Activated CD8-positive, alpha-beta memory T cell treated with anti-CD3 and anti-CD28 coated beads for 48 hours (primary cell): ENCODE data around the gene TAF5L.
"Not testable (repeated sequence)": the region's sequence is repeated elsewhere in the genome, so short reads cannot be mapped to it uniquely, and the experiment has no call there.

Experiments
- DNase-seq, 3 experiments: peaks; one replicate each; pipeline ENCODE4 v3.0.0-alpha.2; 2020; ENCODE audit warnings: low read depth in 2 of 3, low spot score in 2 of 3

Gene TAF5L

GRCh38 chr1:229608590-229608989 lies 17.3 kb downstream of the TAF5L start:
- DNase-seq = no peak

DNA sequence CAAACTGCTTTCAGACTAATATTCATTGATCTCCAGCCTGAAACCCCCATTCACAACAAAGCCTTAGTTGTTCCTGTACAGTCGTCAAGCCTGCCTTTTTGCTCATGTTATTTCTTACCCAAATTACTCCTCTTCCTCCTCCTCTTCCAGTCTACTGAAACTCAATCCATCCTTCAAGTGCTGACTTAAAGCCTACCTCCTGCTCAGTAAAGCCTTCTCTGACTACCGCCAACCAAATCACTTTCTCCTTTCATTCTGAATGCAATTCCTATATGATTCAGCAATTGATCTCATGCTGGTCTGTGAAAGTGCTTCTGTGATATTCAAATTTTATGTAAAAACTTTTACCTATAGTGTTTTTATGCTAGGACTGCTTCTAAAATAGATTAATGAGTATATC lies 18.6 kb downstream of the TAF5L start:
- DNase-seq = no peak

- DNase-seq = no peak
These were observed 22.4 kb downstream of the TAF5L start for GRCh38 chr1:229603371-229604005.

DNA sequence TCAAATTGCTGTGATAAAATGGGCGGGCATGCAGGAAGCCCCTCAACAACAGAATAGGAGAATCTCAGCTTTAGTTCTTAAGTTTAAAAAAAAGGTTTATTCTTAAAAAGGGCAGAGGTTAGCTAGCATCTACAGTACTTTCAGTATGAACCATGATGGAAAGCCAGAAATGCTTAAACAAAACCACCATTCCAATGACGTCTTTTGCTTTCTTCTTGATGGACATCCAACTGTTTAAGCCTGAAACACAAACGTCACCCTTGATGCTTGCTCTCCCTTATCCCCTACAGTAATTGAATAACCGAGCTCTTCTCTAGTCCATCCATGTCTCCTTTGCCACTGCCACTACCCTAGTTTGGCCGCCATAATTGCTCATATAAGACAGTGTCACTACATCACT lies 25.7 kb downstream of the TAF5L start:
- no peak for DNase-seq

- DNase-seq = no peak
These were observed 26.5 kb downstream of the TAF5L start for GRCh38 chr1:229599218-229599954.

GRCh38 chr1:229597877-229598276 lies 28.0 kb downstream of the TAF5L start:
- DNase-seq = no peak

DNA sequence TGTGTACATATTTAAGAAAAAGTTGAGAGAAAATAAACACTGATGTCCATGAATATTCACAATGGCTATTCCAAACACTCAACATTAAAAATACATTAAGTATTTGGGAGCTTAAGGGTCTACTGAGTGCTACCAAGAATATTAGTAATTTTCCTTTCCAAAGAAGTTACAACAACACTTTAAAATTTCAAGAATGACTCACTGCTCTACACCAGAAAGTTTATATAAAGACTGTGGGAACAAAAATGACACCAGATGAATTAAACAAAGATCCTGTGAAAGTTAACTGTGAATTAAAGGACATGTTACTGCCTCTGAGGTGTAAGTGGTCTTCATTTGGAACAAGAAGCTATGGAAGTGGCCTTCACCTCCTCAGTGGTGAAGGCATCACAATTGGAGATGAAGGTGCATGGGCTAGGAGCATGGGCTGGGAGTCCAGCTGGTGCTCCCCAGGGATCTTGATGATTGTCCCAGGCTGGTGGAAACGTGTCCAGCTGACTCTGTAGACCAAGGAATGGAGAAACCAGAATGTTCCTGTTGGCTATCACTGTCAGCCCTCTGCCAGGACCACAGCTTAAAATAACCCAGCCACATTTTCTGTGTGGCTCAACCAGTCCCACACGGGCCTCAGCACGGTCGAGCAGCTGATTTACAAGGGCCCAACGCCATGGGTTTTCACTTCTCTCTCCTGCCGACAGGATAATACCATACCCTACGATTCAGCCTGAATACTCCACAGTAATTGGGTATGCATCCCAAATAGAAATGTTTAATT lies 28.8 kb downstream of the TAF5L start:
- DNase-seq = no peak

DNA sequence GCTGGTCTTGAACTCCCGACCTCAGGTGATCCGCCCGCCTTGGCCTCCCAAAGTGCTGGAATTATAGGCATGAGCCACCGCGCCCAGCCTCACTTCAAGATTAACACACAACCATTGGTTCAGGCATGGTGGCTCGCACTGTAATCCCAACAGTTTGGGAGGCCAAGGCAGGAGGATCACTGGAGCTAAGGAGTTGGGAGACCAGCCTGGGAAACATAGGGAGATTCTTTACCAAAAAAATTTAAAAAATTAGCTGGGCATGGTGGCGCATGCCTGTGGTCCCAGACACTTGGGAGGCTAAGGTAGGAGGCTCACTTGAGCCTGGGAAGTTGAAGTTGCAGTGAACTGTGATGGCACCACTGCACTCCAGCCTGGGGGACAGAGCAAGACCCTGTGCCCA lies 30.0 kb downstream of the TAF5L start:
- DNase-seq = not testable (repeated sequence)

DNA sequence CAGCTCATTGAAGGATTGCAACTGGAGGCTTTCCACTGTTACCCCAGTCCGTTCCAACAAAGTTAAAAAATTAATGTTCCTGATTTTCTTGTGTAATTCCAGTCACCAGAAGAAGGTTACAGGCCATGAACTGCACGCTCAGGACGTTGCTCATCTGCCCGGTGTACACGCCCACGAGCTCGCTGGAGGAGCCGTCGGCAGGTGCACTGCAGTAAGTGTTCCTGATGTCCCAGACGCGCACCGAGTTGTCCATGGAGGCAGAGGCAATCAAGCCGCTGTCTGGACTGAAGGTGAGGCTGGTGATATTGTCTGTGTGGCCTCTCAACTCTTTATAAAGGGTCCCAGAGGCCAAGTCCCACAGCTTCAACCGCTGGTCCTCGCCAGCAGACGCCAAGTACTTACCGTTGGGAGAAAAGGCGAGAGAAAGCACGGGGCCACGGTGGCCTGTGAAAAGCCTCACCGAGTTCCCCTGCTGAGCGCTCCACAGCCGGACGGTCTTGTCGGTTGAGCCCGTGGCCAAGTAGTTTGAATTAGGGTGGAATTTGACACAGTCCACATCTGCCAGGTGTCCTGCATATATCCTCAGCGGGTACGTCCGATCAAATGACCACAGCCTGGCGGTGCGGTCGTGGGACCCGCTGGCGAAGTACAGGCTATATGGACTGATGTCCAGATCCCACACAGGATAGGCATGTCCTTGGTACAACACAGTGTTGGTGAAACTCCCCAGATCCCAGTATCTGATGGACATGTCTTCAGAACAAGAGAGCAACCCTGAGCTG lies 31.5 kb downstream of the TAF5L start:
- DNase-seq = no peak

GRCh38 chr1:229593800-229594199 lies 32.1 kb downstream of the TAF5L start:
- no peak for DNase-seq

GRCh38 chr1:229590119-229590518 lies 35.8 kb downstream of the TAF5L start:
- no peak for DNase-seq

DNA sequence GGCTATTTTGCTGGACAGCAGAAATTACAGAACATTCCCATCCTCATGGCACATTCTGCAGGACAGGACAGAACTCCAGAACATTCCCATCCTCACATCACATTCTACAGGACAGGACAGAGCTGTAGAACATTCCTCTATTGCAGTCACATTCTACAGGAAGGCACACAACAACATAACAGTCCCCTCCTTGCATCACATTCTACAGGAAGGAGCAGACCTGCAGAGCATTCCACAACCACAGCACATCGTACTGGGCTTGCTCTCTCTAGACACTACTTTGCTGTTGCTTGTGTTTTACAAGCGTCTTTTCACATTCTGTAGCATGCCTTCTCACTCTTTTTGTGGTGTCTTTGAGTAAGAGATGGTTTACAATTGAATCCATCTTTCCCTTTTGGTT lies 40.6 kb downstream of the TAF5L start:
- DNase-seq = no peak

- DNase-seq = no peak
These were observed 43.2 kb downstream of the TAF5L start for GRCh38 chr1:229582715-229583114.

DNA sequence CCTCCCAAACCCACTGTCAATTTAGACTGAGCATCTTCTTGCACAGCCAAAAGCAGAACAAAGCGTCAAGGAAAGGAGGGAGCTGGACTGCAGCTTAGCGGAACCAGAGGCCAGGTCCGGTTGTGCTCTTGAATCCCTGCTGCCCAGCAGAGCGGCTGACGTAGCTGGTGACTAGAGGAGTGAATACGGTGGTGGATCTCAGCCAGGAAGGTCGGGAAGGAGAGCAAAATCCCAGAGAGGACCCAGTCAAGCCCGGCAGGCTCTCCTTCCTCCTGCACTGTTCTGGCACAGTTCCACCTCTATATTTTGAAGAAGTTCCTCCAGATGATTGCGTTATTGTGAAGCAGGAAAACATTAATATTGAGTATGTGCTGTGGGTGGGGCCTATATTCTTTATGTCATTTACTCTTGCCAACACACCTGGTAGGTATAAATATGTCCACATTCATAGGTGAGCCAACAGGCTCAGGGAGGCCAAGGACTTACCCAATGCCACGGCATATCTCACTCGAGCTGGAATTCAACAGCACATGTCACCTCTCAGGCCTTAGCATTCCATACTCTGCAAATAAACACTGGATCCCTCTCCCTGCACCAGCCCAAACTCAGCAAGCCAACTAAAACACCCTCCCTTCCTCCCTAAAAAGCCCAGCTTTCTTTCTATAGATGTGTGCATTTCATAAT lies 43.8 kb downstream of the TAF5L start:
- DNase-seq = no peak

DNA sequence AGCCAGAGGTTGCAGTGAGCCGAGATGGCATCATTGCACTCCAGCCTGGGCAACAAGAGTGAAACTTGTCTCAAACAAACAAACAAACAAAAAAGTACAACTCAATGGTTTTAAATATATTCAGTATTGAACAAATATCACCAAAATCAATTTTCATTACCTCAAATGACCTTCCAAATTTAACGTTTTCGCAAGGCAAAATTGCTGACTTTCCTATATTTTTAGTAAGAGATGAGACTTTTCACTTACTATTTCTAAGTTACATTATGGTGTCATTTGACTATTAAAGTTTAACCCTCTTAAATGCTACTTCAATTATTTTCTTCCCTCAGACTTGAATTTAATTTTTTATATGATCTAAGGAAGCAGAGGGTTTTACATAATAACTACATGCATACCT lies 44.4 kb downstream of the TAF5L start:
- DNase-seq = no peak

DNA sequence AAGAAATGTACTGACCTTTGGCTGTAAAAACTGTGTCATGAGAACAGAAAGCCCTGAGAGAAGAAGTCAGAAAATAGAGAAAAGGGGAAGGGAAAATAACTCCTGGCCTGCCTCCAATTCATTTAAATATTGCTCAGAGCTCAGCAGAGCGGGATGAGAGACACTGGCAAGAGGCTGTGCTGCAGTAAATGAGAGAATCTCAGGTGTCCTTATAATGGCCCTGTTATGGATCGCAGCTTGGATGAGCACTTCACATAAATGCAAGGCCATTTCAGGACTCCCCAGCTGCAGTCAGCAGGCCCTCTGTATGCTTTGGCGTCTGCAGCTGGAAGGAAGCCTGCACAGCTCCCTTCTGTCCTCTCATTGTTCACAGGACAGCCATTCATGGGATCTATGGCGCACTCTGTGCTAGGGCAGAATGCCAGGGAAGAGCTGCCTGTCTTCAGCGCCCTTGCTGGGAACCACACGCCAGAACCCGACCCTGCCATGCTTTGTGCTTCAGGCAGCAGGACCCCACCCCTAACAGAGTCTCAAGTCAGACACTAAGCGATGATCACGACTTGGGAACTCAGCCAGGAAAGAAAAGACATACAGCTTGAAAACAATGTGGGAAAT lies 46.8 kb downstream of the TAF5L start:
- DNase-seq = no peak

GRCh38 chr1:229578168-229579058 lies 47.5 kb downstream of the TAF5L start:
- DNase-seq = no peak

GRCh38 chr1:229574679-229575442 lies 51.1 kb downstream of the TAF5L start:
- no peak for DNase-seq

- no peak for DNase-seq
These were observed 53.6 kb downstream of the TAF5L start for GRCh38 chr1:229572286-229572685.
